ENCODE measurements around the gene LOX.

LOX gene

GRCh38 chr5:122050959-122051358 lies 27.1 kb downstream of the LOX start:
- TF ChIP-seq CTCF (conservative IDR thresholded peaks at IDR 0.05) = no peak

GRCh38 chr5:122040636-122041302 lies 37.3 kb downstream of the LOX start:
- TF ChIP-seq CTCF (conservative IDR thresholded peaks at IDR 0.05) = no peak
- H3K27ac ChIP-seq = no peak overlapping the region

More at GRCh38 chr5:122050959-122051358, 27.1 kb downstream of the LOX start:
- H3K27ac ChIP-seq = no peak overlapping the region

GRCh38 chr5:122036326-122036725 lies 41.7 kb downstream of the LOX start:
- H3K27ac ChIP-seq = no peak overlapping the region
- no peak for TF ChIP-seq CTCF (conservative IDR thresholded peaks at IDR 0.05)

GRCh38 chr5:122035913-122036312 lies 42.1 kb downstream of the LOX start:
- no peak for TF ChIP-seq CTCF (conservative IDR thresholded peaks at IDR 0.05)
- H3K27ac ChIP-seq = no peak overlapping the region

GRCh38 chr5:122031836-122032235 lies 46.2 kb downstream of the LOX start:
- TF ChIP-seq CTCF (conservative IDR thresholded peaks at IDR 0.05) = no peak
- no peak overlapping the region for H3K27ac ChIP-seq

GRCh38 chr5:122030251-122030650 lies 47.8 kb downstream of the LOX start:
- no peak overlapping the region; the same call in 1 of the 2 replicates for H3K27ac ChIP-seq
- TF ChIP-seq CTCF (conservative IDR thresholded peaks at IDR 0.05) = 0 out of 2 replicates have a peak, but pooled peaks have one; percentile 11

GRCh38 chr5:122029818-122030217 lies 48.2 kb downstream of the LOX start:
- no peak for TF ChIP-seq CTCF (conservative IDR thresholded peaks at IDR 0.05)

More at GRCh38 chr5:122029818-122030217, 48.2 kb downstream of the LOX start:
- no peak overlapping the region; the same call in 1 of the 2 replicates for H3K27ac ChIP-seq
